ENCODE measurements around the gene RAB9A.

DNA sequence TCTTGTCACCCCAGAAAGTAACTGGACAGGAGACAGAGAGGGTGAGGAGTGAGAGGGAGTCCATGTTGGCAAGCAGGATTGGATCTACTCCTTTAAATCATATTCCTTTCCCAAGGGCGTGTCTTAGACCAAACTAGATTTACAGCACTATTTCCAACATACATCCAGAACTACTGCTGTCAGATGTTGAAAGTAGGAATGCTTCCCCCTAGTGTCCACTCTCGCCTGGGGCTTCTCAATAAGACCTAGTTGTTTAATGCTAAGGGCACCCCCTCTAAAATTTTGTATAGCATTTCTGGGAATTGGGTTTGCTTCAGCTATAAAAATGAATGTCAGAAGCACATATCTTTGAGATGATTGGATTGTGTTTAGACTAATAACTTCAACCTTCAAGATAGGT lies 58.9 kb downstream of the RAB9A start:
- TF ChIP-seq, protein P1, sequence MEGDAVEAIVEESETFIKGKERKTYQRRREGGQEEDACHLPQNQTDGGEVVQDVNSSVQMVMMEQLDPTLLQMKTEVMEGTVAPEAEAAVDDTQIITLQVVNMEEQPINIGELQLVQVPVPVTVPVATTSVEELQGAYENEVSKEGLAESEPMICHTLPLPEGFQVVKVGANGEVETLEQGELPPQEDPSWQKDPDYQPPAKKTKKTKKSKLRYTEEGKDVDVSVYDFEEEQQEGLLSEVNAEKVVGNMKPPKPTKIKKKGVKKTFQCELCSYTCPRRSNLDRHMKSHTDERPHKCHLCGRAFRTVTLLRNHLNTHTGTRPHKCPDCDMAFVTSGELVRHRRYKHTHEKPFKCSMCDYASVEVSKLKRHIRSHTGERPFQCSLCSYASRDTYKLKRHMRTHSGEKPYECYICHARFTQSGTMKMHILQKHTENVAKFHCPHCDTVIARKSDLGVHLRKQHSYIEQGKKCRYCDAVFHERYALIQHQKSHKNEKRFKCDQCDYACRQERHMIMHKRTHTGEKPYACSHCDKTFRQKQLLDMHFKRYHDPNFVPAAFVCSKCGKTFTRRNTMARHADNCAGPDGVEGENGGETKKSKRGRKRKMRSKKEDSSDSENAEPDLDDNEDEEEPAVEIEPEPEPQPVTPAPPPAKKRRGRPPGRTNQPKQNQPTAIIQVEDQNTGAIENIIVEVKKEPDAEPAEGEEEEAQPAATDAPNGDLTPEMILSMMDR (IDR thresholded peaks at IDR 0.05), result peak; percentile 30 to 52 (median 44)
- TF ChIP-seq POLR2A (IDR thresholded peaks at IDR 0.05), result no peak

All from right lobe of liver (tissue), 4 donors.